Measurements from ENCODE around the gene GRAMD1B. TPM values are rescaled to one million over a fixed set of nuclear protein-coding genes. Genes with fewer than 3 reads are reported as not detected.
A peak's percentile ranks its signal among the peaks of the same experiment; 100 is the strongest.

Gene GRAMD1B
- total RNA-seq, result 100 to 1,000 TPM in 3 of 4 donors, 10 to 100 TPM in 1; 31.4 to 152 (median 123) TPM

DNA sequence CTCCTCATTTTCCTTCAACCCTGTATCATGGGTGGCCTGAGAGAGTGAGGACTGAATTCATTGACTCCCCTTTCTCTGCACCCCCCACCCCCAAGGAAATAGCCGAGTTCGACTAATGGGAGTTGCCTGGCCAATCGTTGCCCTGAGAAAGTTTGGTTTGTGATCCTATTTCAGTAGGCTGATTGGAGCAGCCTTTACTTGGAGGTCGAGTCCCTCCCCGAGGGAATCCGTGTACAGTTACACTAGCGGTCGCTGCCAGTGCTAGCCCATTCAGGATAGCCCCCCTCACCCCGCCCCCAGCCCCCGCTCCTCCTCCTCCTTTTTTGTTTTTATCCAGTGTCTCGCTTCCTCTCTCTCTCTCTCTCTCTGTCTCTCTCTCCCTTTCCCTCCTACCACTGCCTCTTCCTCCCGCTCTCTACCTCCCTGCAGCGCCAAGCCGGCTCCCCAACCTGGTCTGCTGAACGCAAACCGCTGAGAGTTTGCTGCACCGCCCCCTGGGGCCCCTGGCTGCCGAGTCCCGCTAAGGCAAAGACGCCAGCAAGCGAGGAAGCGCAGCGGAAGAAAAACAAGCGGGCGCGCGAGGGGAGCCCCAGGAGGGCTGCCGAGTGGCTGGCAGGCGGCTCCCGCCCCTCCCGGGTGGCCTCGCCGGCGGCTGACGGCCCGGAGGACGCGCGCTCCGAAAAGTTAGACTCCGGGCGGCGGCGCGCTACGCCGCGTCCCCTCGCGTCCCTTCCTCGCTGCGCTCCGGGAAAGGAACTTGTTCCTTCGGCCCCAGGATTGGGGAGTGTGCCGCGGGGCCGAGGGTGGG, at the start of gene GRAMD1B:
Gene GRAMD1B, plus strand, starts transcription at position 357 of the 808 bp plus-strand sequence. CDS start 524 bp downstream, outside the sequence.
- H3K36me3 ChIP-seq, result no peaks in the 10 kb centered on the region
- H3K9me3 ChIP-seq, result no peaks in the 10 kb centered on the region
- H3K27me3 ChIP-seq, result no peaks in the 10 kb centered on the region
- DNase-seq, result peak; percentile 35 to 83 (median 75)
- H3K27ac ChIP-seq, result peak within 1 kb of the TSS; percentile 68 to 81 (median 79)
- no peak for TF ChIP-seq POLR2A (IDR thresholded peaks at IDR 0.05)
- TF ChIP-seq, protein P1, sequence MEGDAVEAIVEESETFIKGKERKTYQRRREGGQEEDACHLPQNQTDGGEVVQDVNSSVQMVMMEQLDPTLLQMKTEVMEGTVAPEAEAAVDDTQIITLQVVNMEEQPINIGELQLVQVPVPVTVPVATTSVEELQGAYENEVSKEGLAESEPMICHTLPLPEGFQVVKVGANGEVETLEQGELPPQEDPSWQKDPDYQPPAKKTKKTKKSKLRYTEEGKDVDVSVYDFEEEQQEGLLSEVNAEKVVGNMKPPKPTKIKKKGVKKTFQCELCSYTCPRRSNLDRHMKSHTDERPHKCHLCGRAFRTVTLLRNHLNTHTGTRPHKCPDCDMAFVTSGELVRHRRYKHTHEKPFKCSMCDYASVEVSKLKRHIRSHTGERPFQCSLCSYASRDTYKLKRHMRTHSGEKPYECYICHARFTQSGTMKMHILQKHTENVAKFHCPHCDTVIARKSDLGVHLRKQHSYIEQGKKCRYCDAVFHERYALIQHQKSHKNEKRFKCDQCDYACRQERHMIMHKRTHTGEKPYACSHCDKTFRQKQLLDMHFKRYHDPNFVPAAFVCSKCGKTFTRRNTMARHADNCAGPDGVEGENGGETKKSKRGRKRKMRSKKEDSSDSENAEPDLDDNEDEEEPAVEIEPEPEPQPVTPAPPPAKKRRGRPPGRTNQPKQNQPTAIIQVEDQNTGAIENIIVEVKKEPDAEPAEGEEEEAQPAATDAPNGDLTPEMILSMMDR (IDR thresholded peaks at IDR 0.05), result peak in 2 of 6 experiments; percentile 14 to 17
- H3K4me1 ChIP-seq, result peaks cover 0 to 20% (median 0%) of the 10 kb centered on the region in 4 donors
- peak within 1 kb of the TSS; percentile 48 to 84 (median 56) for H3K4me3 ChIP-seq

DNA sequence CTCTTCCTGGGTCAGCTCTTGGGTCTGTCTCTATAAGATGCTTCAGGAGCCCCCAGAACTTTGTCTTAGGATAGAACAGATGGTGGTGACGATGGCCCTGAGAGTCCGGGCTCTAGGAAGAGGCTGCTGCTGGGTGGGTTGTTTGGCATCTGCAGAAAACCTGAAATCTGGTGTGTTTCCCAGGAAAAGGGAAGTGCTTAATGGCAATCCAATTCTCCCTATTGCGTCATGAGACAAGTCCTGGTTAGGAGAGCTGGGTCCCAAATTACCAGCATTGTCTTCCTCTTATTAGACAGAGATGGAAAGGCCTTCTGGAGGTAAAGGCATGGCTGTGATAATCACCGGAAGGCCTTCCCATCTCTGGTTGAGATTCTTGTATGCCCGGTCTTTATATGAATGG, 48.9 kb upstream of the GRAMD1B start:
- H3K4me3 ChIP-seq, result no peak overlapping the region
- DNase-seq, result no peak
- H3K27me3 ChIP-seq, result no peaks in the 10 kb centered on the region
- no peak overlapping the region for H3K27ac ChIP-seq
- no peaks in the 10 kb centered on the region for H3K4me1 ChIP-seq
- TF ChIP-seq, protein P1 (IDR thresholded peaks at IDR 0.05), result no peak
- TF ChIP-seq POLR2A (IDR thresholded peaks at IDR 0.05), result no peak
- no peaks in the 10 kb centered on the region for H3K9me3 ChIP-seq
- H3K36me3 ChIP-seq, result no peaks in the 10 kb centered on the region

DNA sequence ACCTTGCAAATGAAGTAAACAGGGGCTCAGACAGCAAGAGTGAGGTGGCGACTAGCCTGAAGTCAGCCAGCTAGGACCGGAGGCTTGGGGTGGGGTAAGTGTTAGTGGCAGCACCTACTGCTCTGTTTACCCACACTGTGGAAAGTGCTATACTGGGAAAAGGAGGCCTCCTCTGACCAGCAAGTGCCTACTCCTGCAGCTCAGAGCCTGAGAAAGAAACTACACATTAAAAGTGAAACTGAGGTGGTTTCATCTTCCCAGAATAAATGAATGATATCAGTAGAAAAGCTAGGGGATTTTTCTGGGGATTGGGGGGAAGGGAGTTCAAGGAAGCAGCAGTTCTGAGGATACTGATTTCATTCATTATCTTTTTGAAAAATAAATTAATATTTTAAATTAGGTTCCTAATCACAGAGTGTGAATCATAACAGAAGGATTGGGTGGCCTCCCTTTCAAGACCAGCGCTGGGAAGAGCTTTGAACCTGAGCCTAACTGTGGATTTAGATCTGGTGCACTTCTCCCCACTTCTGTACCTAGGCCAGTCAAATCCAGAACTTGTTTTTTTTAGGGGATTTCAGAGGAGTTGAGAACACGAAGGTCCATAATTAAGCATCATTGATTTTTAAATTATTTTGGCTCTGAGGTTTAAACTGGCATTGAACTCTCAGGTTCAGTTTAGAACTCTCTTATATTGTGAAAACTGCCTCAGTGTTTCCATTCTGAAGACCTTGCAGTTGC, 48.1 kb upstream of the GRAMD1B start:
- Histone ChIP-seq H3K9me3 (no peaks in the 10 kb centered on the region), H3K4me1 (no peaks in the 10 kb centered on the region), H3K36me3 (no peaks in the 10 kb centered on the region), H3K27ac (no peak overlapping the region), H3K27me3 (no peaks in the 10 kb centered on the region), H3K4me3 (no peak overlapping the region)
- DNase-seq, result no peak
- no peak for TF ChIP-seq POLR2A (IDR thresholded peaks at IDR 0.05)
- TF ChIP-seq, protein P1 (IDR thresholded peaks at IDR 0.05), result no peak

DNA sequence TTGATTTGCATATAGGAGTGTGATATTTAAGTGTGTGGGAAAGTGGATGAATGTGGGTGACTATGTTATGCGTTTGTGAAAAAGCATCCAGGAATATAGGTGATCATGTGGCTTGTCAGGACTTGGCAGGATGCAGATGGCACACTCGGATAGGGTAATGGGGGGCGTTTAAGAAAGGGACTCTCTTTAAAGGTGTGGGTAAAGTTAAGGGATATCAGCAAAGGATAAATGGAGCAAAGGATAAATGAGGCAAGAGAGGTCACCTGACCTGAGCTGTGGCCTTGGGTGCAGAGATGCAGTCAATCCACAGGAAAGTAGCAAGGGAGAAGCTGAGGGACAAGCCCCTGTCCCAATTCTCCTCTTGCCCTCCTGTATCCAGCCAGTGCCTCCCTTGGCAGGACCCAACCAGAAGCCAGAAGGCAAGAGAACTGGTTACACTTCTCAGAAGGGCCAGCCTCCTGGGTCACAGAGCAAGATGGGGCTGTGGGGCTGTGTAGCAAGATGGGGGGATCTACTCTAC, 47.5 kb upstream of the GRAMD1B start:
- H3K27ac ChIP-seq, result no peak overlapping the region
- no peaks in the 10 kb centered on the region for H3K4me1 ChIP-seq
- H3K9me3 ChIP-seq, result no peaks in the 10 kb centered on the region
- no peaks in the 10 kb centered on the region for H3K27me3 ChIP-seq
- TF ChIP-seq POLR2A (IDR thresholded peaks at IDR 0.05), result no peak
- TF ChIP-seq, protein P1 (IDR thresholded peaks at IDR 0.05), result no peak
- no peak overlapping the region for H3K4me3 ChIP-seq
- H3K36me3 ChIP-seq, result no peaks in the 10 kb centered on the region
- DNase-seq, result no peak

DNA sequence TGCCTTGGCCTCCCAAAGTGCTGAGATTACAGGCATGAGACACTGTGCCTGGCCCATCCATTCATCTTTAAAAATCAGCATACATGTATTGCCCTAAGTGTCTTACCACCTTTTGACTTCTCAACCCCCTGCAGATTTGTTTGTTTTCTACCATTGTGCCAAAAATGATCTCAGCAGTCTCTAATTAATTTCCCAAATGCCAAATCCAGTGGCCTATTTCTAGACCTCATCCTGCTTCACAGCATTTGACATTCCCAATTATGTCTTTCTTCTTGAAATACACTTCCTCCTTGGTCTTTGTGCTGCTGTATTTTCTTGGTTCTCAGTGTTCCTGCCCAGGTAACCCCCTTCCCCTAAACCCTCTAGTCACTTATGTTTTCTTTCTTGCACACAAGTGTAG, 46.0 kb upstream of the GRAMD1B start:
- H3K36me3 ChIP-seq, result no peaks in the 10 kb centered on the region
- TF ChIP-seq, protein P1 (IDR thresholded peaks at IDR 0.05), result no peak
- TF ChIP-seq POLR2A (IDR thresholded peaks at IDR 0.05), result no peak
- no peaks in the 10 kb centered on the region for H3K9me3 ChIP-seq

More for the DNA sequence above, 46.0 kb upstream of the GRAMD1B start:
- H3K4me3 ChIP-seq, result no peak overlapping the region
- H3K27me3 ChIP-seq, result no peaks in the 10 kb centered on the region
- no peaks in the 10 kb centered on the region for H3K4me1 ChIP-seq
- no peak overlapping the region for H3K27ac ChIP-seq
- no peak for DNase-seq
